Activated effector memory CD4-positive, alpha-beta T cell treated with anti-CD3 and anti-CD28 coated beads, Interleukin-2, amount 50 U/mL, for 16 hours (primary cell): ENCODE data around the gene JAM2.
A peak's percentile ranks its signal among the peaks of the same experiment; 100 is the strongest.

ENCODE experiments used
- DNase-seq: peaks from one replicate; pipeline ENCODE4 v3.0.0-alpha.2; 2020

The JAM2 gene

GRCh38 chr21:25722631-25723030 lies 83.6 kb downstream of the JAM2 start:
- DNase-seq = no peak

GRCh38 chr21:25732091-25732760 lies 93.2 kb downstream of the JAM2 start:
- DNase-seq = no peak

- peak; percentile 79 for DNase-seq
Measured at GRCh38 chr21:25733859-25734653, 95.0 kb downstream of the JAM2 start.

- DNase-seq = no peak
Measured at GRCh38 chr21:25734654-25734903, 95.5 kb downstream of the JAM2 start.

- peak; percentile 99 for DNase-seq
Measured at GRCh38 chr21:25734904-25735645, 96.0 kb downstream of the JAM2 start, which contains the start of the genes ATP5PF and GABPA. ATP5PF (minus strand) TSS chr21:25734904; CDS start chr21:25729794, 5,110 bp downstream. GABPA (plus strand) TSS chr21:25734972; CDS start chr21:25741599, 6,627 bp downstream.

- DNase-seq = peak; percentile 91
Measured at GRCh38 chr21:25735646-25736597, 96.9 kb downstream of the JAM2 start.

GRCh38 chr21:25737421-25737820 lies 98.4 kb downstream of the JAM2 start:
- DNase-seq = no peak

GRCh38 chr21:25742900-25743299 lies 103.8 kb downstream of the JAM2 start:
- DNase-seq = no peak

- no peak for DNase-seq
Measured at GRCh38 chr21:25744854-25745253, 105.8 kb downstream of the JAM2 start.

GRCh38 chr21:25750085-25750484 lies 111.0 kb downstream of the JAM2 start:
- no peak for DNase-seq

- DNase-seq = no peak
Measured at GRCh38 chr21:25752416-25752815, 113.4 kb downstream of the JAM2 start.

- no peak for DNase-seq
Measured at GRCh38 chr21:25756190-25756932, 117.3 kb downstream of the JAM2 start.

GRCh38 chr21:25757531-25757930 lies 118.5 kb downstream of the JAM2 start:
- DNase-seq = no peak

- DNase-seq = no peak
Measured at GRCh38 chr21:25759573-25759972, 120.5 kb downstream of the JAM2 start.

GRCh38 chr21:25760061-25760460 lies 121.0 kb downstream of the JAM2 start:
- no peak for DNase-seq

- no peak for DNase-seq
Measured at GRCh38 chr21:25760677-25761076, 121.6 kb downstream of the JAM2 start.

GRCh38 chr21:25764065-25764464 lies 125.0 kb downstream of the JAM2 start:
- no peak for DNase-seq
